ENCODE data around the gene MTO1. TPM values are rescaled to one million over a fixed set of nuclear protein-coding genes. Genes with fewer than 3 reads are reported as not detected.
A peak's percentile ranks its signal among the peaks of the same experiment; 100 is the strongest.

Gene MTO1
- total and polyA plus RNA-seq, 2 experiments from 2014 or later: 27.7 to 36.7 TPM

DNA sequence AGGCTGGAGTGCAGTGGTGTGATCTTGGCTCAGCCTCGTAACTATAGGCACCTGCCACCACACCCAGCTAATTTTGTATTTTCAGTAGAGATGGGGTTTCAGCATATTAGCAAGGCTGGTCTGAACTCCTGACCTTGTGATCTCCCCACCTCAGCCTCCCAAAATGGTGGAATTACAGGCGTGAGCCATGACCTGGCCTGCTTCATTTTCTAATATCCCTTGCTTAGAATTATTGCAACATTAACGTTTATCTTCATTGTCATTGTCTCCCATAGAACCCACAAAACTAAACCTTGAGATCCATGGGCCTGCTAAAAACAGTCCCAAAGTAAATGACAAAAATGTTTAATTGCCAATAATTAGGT is 53.2 kb downstream of the MTO1 start:
- no peak overlapping the region for H3K4me2 ChIP-seq
- peak overlapping the region; percentile 99 for H3K27ac ChIP-seq (ENCODE audit: low read depth)
- H3F3A ChIP-seq (replicated peaks; ENCODE audit: low read depth): peaks cover 55% of the 10 kb centered on the region
- peaks cover 75% of the 10 kb centered on the region for H3K27me3 Mint-ChIP-seq (ENCODE audit: insufficient read depth, low read depth, poor library complexity)
- peaks cover 35% of the 10 kb centered on the region for H3K36me3 ChIP-seq (ENCODE audit: insufficient read depth)
- peaks cover 8% of the 10 kb centered on the region; the same call in 1 of the 2 replicates for H4K20me1 ChIP-seq (replicated peaks; ENCODE audit: insufficient read depth)
- peaks cover 5% of the 10 kb centered on the region; the same call in 1 of the 2 replicates for H3K4me1 ChIP-seq (ENCODE audit: insufficient read depth)
- no peaks in the 10 kb centered on the region for H3K9me2 ChIP-seq (ENCODE audit: insufficient read depth)
- DNase-seq (ENCODE audit: low spot score) (peak; percentile 42), ATAC-seq (peak; percentile 11)
- peaks cover 31% of the 10 kb centered on the region for H3K79me2 ChIP-seq (replicated peaks; ENCODE audit: insufficient read depth)
- H3K27me3 ChIP-seq (ENCODE audit: insufficient read depth): no peaks in the 10 kb centered on the region
- peak overlapping the region; percentile 41; the same call in 1 of the 3 replicates for H3K4me3 Mint-ChIP-seq
- H3K4me3 ChIP-seq: no peak overlapping the region
- peaks cover 57% of the 10 kb centered on the region for H3K36me3 Mint-ChIP-seq (ENCODE audit: low read depth)
- H3K27ac Mint-ChIP-seq: peak overlapping the region; percentile 92
- TF ChIP-seq POLR2AphosphoS5 (IDR thresholded peaks at IDR 0.05; ENCODE audit: low read depth) (peak; percentile 13; the same call in 1 of the 2 replicates), ZNF331 (CRISPR knock-in tag; IDR thresholded peaks at IDR 0.05; ENCODE audit: low read depth) (no peak)
- H3K4me1 Mint-ChIP-seq: peaks cover 26% of the 10 kb centered on the region
- no peak overlapping the region for H2AFZ ChIP-seq
- H3K9me3 Mint-ChIP-seq: peaks cover 28% of the 10 kb centered on the region

DNA sequence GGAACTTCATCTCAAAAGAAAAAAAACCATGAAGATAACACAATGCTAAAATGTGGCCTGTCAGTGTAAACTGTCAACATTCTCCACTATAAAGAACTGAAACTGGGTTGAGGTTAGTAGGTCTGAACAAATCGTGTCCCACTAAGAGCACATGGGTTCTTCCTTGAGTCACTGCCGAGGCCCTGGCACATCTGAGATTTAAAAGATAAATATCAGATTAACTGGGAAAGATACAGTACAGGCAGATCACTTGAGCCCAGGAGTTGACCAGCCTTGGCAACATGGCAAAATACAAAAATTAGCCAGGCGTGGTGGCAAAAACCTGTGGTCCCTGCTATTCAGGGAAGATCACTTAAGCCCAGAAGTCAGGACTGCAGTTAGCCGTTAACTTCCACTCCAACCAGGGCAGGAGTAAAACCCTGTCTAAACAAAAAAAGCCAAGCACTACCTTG is 53.7 kb downstream of the MTO1 start:
- peak overlapping the region; percentile 99 for H3K27ac ChIP-seq (ENCODE audit: low read depth)
- H3K4me2 ChIP-seq: no peak overlapping the region
- H2AFZ ChIP-seq: no peak overlapping the region
- peak; percentile 25 for DNase-seq (ENCODE audit: low spot score)
- Mint-ChIP-seq H3K4me3 (peak overlapping the region; percentile 41; the same call in 2 of the 3 replicates), H3K27me3 (ENCODE audit: insufficient read depth, low read depth, poor library complexity) (peaks cover 80% of the 10 kb centered on the region), H3K36me3 (ENCODE audit: low read depth) (peaks cover 62% of the 10 kb centered on the region), H3K9me3 (peaks cover 32% of the 10 kb centered on the region), H3K4me1 (peaks cover 26% of the 10 kb centered on the region), H3K27ac (peak overlapping the region; percentile 92)
- no peak overlapping the region for H3K4me3 ChIP-seq
- peaks cover 40% of the 10 kb centered on the region for H3K36me3 ChIP-seq (ENCODE audit: insufficient read depth)
- no peak for TF ChIP-seq EZH2phosphoT487 (IDR thresholded peaks at IDR 0.05; ENCODE audit: unreplicated experiment)
- TF ChIP-seq ZNF114 (CRISPR knock-in tag; IDR thresholded peaks at IDR 0.05): no peak
- no peak for TF ChIP-seq STAT1 (IDR thresholded peaks at IDR 0.05; ENCODE audit: unreplicated experiment)
- no peak for TF ChIP-seq ZNF331 (CRISPR knock-in tag; IDR thresholded peaks at IDR 0.05; ENCODE audit: low read depth)
- no peak for TF ChIP-seq CREB1 (CRISPR knock-in tag; IDR thresholded peaks at IDR 0.05; ENCODE audit: low read depth)
- TF ChIP-seq EZH2 (IDR thresholded peaks at IDR 0.05; ENCODE audit: low read depth, unreplicated experiment): no peak
- TF ChIP-seq POLR2AphosphoS5 (IDR thresholded peaks at IDR 0.05; ENCODE audit: low read depth): peak; percentile 45
- TF ChIP-seq, protein P1, sequence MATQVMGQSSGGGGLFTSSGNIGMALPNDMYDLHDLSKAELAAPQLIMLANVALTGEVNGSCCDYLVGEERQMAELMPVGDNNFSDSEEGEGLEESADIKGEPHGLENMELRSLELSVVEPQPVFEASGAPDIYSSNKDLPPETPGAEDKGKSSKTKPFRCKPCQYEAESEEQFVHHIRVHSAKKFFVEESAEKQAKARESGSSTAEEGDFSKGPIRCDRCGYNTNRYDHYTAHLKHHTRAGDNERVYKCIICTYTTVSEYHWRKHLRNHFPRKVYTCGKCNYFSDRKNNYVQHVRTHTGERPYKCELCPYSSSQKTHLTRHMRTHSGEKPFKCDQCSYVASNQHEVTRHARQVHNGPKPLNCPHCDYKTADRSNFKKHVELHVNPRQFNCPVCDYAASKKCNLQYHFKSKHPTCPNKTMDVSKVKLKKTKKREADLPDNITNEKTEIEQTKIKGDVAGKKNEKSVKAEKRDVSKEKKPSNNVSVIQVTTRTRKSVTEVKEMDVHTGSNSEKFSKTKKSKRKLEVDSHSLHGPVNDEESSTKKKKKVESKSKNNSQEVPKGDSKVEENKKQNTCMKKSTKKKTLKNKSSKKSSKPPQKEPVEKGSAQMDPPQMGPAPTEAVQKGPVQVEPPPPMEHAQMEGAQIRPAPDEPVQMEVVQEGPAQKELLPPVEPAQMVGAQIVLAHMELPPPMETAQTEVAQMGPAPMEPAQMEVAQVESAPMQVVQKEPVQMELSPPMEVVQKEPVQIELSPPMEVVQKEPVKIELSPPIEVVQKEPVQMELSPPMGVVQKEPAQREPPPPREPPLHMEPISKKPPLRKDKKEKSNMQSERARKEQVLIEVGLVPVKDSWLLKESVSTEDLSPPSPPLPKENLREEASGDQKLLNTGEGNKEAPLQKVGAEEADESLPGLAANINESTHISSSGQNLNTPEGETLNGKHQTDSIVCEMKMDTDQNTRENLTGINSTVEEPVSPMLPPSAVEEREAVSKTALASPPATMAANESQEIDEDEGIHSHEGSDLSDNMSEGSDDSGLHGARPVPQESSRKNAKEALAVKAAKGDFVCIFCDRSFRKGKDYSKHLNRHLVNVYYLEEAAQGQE (IDR thresholded peaks at IDR 0.05; ENCODE audit: unreplicated experiment): no peak
- no peak for TF ChIP-seq NANOG (IDR thresholded peaks at IDR 0.05; ENCODE audit: borderline replicate concordance)
- H3K79me2 ChIP-seq (replicated peaks; ENCODE audit: insufficient read depth): peaks cover 36% of the 10 kb centered on the region
- peak; percentile 2 for ATAC-seq
- H3K9me2 ChIP-seq (ENCODE audit: insufficient read depth): no peaks in the 10 kb centered on the region
- H3K4me1 ChIP-seq (ENCODE audit: insufficient read depth): peaks cover 5% of the 10 kb centered on the region; the same call in 1 of the 2 replicates
- H4K20me1 ChIP-seq (replicated peaks; ENCODE audit: insufficient read depth): peaks cover 10% of the 10 kb centered on the region; the same call in 1 of the 2 replicates
- H3K27me3 ChIP-seq (ENCODE audit: insufficient read depth): no peaks in the 10 kb centered on the region
- H3F3A ChIP-seq (replicated peaks; ENCODE audit: low read depth): peaks cover 60% of the 10 kb centered on the region
